PFSK-1 (cell line): ENCODE measurements around the gene PTPRK.

Source experiments
- FOXP2 ChIP-seq: optimal IDR thresholded peaks from 2 replicates; pipeline ENCODE3; 2011; ENCODE audit warnings: borderline replicate concordance, control low read depth, inconsistent platforms; ENCODE audit not compliant: insufficient read depth; ENCODE audit errors: extremely low read length, extremely low read depth
- POLR2AphosphoS5 ChIP-seq: IDR thresholded peaks from 2 replicates; pipeline ENCODE4 v1.6.1; 2012; ENCODE audit warnings: low read depth, mild to moderate bottlenecking, control low read depth, low read length, moderate library complexity
- REST ChIP-seq, 2 experiments: IDR thresholded peaks; 2 replicates each; pipeline versions ENCODE4 v1.6.1 to v1.8.0; 2011 to 2012; ENCODE audit warnings: low read depth in 2 of 2, low read length in 2 of 2, control low read depth in 1 of 2, inconsistent platforms in 1 of 2, mild to moderate bottlenecking in 1 of 2, moderate library complexity in 1 of 2; ENCODE audit not compliant: insufficient read depth in 1 of 2
- SIN3A ChIP-seq: IDR thresholded peaks from 2 replicates; pipeline ENCODE4 v1.6.1; 2012; ENCODE audit warnings: mild to moderate bottlenecking, low read length, moderate library complexity, borderline replicate concordance; ENCODE audit not compliant: insufficient read depth
- TAF1 ChIP-seq: IDR thresholded peaks from 2 replicates; pipeline ENCODE4 v1.6.1; 2012; ENCODE audit warnings: low read length, control low read depth, borderline replicate concordance; ENCODE audit not compliant: insufficient read depth

The PTPRK gene

GRCh38 chr6:127954082-127954481 lies 566.3 kb downstream of the PTPRK start:
- TF ChIP-seq FOXP2: no peak
- no peak for TF ChIP-seq TAF1
- TF ChIP-seq REST (IDR thresholded peaks at IDR 0.05; ENCODE audit: insufficient read depth in 1 of 2, low read depth in 2 of 2, low read length in 2 of 2): no peak
- TF ChIP-seq POLR2AphosphoS5: no peak
- TF ChIP-seq SIN3A: no peak

DNA sequence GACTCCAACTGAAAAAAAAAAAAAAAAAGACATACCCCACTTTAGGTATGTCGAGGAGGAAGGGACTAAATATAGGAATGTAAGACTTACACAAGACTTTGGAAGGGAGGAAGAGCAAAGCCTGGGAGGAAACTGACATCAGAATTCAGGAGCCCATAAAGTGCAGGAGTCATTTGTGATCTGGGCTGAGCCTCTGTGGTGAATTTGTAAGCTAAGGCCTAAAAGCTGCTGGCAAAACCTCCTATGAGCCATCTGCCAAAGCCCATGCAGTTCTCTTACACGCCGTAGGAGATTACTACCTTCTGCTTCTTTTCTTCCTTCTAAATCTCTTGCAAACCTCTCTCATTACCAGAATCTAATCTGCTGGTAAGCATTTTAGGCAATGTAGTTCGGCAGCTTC lies 567.6 kb downstream of the PTPRK start:
- TF ChIP-seq POLR2AphosphoS5 (no peak), SIN3A (no peak), FOXP2 (no peak)

DNA sequence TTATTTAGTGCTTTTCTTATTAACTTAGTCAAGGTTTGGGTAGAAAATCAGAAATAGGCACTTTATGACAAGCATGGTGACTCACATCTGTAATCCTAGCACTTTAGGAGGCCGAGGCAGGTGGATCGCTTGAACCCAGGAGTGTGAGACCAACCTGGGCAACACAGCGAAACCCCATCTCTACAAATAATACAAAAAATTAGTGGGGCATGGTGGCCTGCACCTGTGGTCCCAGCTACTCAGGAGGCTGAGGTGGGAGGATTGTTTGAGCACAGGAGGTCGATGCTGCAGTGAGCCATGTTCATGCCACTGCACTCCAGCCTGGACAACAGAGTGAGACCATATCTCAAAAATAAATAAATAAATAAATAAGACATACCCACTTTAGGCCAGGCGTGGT lies 568.2 kb downstream of the PTPRK start:
- no peak for TF ChIP-seq REST (IDR thresholded peaks at IDR 0.05; ENCODE audit: insufficient read depth in 1 of 2, low read depth in 2 of 2, low read length in 2 of 2)
- no peak for TF ChIP-seq POLR2AphosphoS5
- no peak for TF ChIP-seq FOXP2
- TF ChIP-seq TAF1: no peak
- no peak for TF ChIP-seq SIN3A

GRCh38 chr6:127951172-127951917 lies 569.1 kb downstream of the PTPRK start:
- no peak for TF ChIP-seq SIN3A
- TF ChIP-seq POLR2AphosphoS5: no peak
- no peak for TF ChIP-seq TAF1
- no peak for TF ChIP-seq FOXP2
- TF ChIP-seq REST (IDR thresholded peaks at IDR 0.05; ENCODE audit: insufficient read depth in 1 of 2, low read depth in 2 of 2, low read length in 2 of 2): no peak

- no peak for TF ChIP-seq SIN3A
- TF ChIP-seq TAF1: no peak
- TF ChIP-seq FOXP2: no peak
- no peak for TF ChIP-seq POLR2AphosphoS5
- no peak for TF ChIP-seq REST (IDR thresholded peaks at IDR 0.05; ENCODE audit: insufficient read depth in 1 of 2, low read depth in 2 of 2, low read length in 2 of 2)
These were observed 569.7 kb downstream of the PTPRK start for GRCh38 chr6:127950566-127951145.
